ENCODE measurements around the gene CHEK2. TPM values are rescaled to one million over a fixed set of nuclear protein-coding genes. Genes with fewer than 3 reads are reported as not detected.
"Not testable (repeated sequence)": the region's sequence is repeated elsewhere in the genome, so short reads cannot be mapped to it uniquely, and the experiment has no call there.

The CHEK2 gene
- total RNA-seq, 6 experiments from 2014 or later: 2.0 to 6.3 (median 4.2) TPM

DNA sequence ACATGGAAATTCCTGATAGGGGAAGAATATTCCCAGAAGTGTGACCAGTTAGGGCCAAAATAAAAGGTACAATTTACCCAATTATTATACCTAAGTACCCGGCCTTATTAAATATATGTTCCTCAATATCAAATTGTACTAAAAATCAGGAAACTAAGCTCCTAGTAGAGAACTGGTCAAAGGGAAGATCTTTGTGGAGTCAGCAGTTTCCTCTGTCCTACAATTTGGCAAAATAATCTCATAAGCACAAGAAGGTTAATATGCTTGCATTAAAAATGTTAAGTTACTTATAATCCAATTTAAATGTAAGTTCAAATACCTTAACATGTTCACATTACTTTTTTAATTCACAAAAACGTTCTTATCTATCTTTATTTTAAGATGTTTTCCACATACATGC lies 72.2 kb downstream of the CHEK2 start:
- TF ChIP-seq POLR2A (IDR thresholded peaks at IDR 0.05) (no peak), CTCF (IDR thresholded peaks at IDR 0.05) (no peak)
- H3K9me3 ChIP-seq: no peaks in the 10 kb centered on the region

DNA sequence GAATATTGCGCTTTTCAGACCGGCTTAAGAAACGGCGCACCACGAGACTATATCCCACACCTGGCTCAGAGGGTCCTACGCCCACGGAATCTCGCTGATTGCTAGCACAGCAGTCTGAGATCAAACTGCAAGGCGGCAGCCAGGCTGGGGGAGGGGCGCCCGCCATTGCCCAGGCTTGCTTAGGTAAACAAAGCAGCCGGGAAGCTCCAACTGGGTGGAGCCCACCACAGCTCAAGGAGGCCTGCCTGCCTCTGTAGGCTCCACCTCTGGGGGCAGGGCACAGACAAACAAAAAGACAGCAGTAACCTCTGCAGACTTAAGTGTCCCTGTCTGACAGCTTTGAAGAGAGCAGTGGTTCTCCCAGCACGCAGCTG lies 78.1 kb downstream of the CHEK2 start:
- H3K27me3 ChIP-seq; H3K4me1 ChIP-seq; H3K36me3 ChIP-seq; H3K9me3 ChIP-seq; DNase-seq; H3K27ac ChIP-seq; ATAC-seq; H3K4me3 ChIP-seq; intact Hi-C loops (cut with DNase I): not testable (repeated sequence)
- no CpG with 5 or more reads among the region's 13 CpGs for WGBS (ENCODE audit: insufficient coverage, low coverage, low lambda C conversion rate, missing lambda C conversion rate)

More for the DNA sequence above, 72.2 kb downstream of the CHEK2 start:
- Histone ChIP-seq H3K27ac (no peak overlapping the region), H3K27me3 (no peaks in the 10 kb centered on the region), H3K4me1 (no peaks in the 10 kb centered on the region), H3K4me3 (no peak overlapping the region), H3K36me3 (no peaks in the 10 kb centered on the region)
- 40% methylated on average over 2 of the region's 2 CpGs for WGBS (ENCODE audit: insufficient coverage, low coverage, low lambda C conversion rate, missing lambda C conversion rate)
- DNase-seq (no peak), ATAC-seq (no peak)
- intact Hi-C loops (cut with DNase I): no loop called here

- 84% methylated on average over 3 of the region's 3 CpGs for WGBS (ENCODE audit: insufficient coverage, low coverage, low lambda C conversion rate, missing lambda C conversion rate)
- H3K36me3 ChIP-seq: no peaks in the 10 kb centered on the region
- DNase-seq (no peak), ATAC-seq (no peak)
- no peaks in the 10 kb centered on the region for H3K9me3 ChIP-seq
- H3K4me1 ChIP-seq: no peaks in the 10 kb centered on the region
- no peak for TF ChIP-seq POLR2A (IDR thresholded peaks at IDR 0.05)
- no peak for TF ChIP-seq CTCF (IDR thresholded peaks at IDR 0.05)
- no peak overlapping the region for H3K4me3 ChIP-seq
- intact Hi-C loops (cut with DNase I): no loop called here
- H3K27ac ChIP-seq: no peak overlapping the region
- H3K27me3 ChIP-seq: no peaks in the 10 kb centered on the region
Measured at GRCh38 chr22:28658448-28658847, 83.2 kb downstream of the CHEK2 start.

- H3K4me3 ChIP-seq: no peak overlapping the region
- H3K9me3 ChIP-seq: no peaks in the 10 kb centered on the region
- DNase-seq (no peak), ATAC-seq (peak in 3 of 4 donors; percentile 46 to 57 (median 56))
- H3K4me1 ChIP-seq: no peaks in the 10 kb centered on the region
- H3K36me3 ChIP-seq: no peaks in the 10 kb centered on the region
- H3K27ac ChIP-seq: no peak overlapping the region
- intact Hi-C loops (cut with DNase I): no loop called here
- no peaks in the 10 kb centered on the region for H3K27me3 ChIP-seq
- TF ChIP-seq CTCF (IDR thresholded peaks at IDR 0.05): no peak
- TF ChIP-seq POLR2A (IDR thresholded peaks at IDR 0.05): no peak
- 59% methylated on average over 3 of the region's 3 CpGs for WGBS (ENCODE audit: insufficient coverage, low coverage, low lambda C conversion rate, missing lambda C conversion rate)
Measured at GRCh38 chr22:28656181-28656580, 85.4 kb downstream of the CHEK2 start.

DNA sequence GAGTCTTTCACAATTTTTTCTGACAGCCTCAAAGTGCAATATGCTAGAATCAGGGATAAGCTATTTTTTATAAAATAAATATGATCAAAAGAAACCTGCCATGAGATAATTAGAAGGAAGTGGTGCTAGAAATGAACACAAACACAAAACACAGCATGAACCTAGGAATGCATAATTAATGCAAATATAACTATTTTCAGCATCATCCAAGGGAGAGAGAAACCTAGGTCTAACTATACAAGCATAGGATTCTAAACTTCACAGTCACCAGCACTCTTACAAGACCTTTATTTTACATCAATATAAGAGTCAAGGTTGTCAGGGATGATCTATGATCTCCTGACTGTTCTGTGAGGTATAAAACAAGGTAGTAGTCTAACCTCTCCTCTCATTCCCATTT lies 91.2 kb downstream of the CHEK2 start:
- TF ChIP-seq POLR2A (IDR thresholded peaks at IDR 0.05) (no peak), CTCF (IDR thresholded peaks at IDR 0.05) (no peak)
- Histone ChIP-seq H3K4me3 (no peak overlapping the region), H3K9me3 (no peaks in the 10 kb centered on the region), H3K36me3 (no peaks in the 10 kb centered on the region), H3K27me3 (no peaks in the 10 kb centered on the region), H3K4me1 (no peaks in the 10 kb centered on the region), H3K27ac (no peak overlapping the region)
- no peak for ATAC-seq
- no peak for DNase-seq
- intact Hi-C loops (cut with DNase I): no loop called here

Data from right lobe of liver (tissue), 6 donors.